ENCODE measurements around the gene PTPRJ. TPM values are rescaled to one million over a fixed set of nuclear protein-coding genes. Genes with fewer than 3 reads are reported as not detected.
"Not testable (repeated sequence)": the region's sequence is repeated elsewhere in the genome, so short reads cannot be mapped to it uniquely, and the experiment has no call there.

PTPRJ gene
- total RNA-seq, 1 donor from 2014 or later, result 22.7 TPM

DNA sequence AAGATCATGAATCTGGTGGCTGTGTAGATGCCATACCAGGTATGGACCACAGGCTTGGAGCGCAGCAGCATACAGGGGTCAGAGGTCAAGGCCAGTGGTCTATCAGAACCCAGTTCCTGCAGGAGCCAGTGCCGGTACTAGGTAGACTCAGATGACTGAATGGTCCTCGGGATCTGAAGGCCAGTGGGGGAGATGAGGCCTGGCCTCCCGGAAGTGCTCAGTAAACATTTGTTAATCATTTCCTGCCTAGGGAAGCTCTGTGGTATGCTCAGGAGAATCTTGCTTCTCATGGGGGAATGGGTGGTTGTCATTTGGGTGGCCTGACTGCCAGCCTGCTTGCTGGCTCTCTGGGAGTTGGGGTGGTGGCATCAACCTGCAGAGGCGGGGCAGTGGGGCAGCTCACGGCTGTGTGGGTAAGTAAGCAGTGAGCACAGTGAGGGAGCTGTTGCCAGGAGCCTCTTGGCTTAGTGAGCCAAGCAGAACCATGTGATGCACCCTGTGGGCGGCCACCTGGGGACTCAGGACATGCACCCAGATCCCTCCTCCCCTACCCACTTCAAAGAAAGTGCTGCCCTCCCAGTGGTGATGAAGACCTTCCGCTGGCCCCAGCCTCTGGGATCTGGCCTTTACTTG is 33.0 kb downstream of the PTPRJ start:
- peak; percentile 71 for DNase-seq (ENCODE audit: low spot score)
- peak; percentile 91 for ATAC-seq

GRCh38 chr11:48014917-48015316 is 34.6 kb downstream of the PTPRJ start:
- no peak for ATAC-seq
- DNase-seq (ENCODE audit: low spot score), result no peak

GRCh38 chr11:48017105-48017830 is 36.9 kb downstream of the PTPRJ start:
- DNase-seq (ENCODE audit: low spot score), result no peak
- ATAC-seq, result no peak

DNA sequence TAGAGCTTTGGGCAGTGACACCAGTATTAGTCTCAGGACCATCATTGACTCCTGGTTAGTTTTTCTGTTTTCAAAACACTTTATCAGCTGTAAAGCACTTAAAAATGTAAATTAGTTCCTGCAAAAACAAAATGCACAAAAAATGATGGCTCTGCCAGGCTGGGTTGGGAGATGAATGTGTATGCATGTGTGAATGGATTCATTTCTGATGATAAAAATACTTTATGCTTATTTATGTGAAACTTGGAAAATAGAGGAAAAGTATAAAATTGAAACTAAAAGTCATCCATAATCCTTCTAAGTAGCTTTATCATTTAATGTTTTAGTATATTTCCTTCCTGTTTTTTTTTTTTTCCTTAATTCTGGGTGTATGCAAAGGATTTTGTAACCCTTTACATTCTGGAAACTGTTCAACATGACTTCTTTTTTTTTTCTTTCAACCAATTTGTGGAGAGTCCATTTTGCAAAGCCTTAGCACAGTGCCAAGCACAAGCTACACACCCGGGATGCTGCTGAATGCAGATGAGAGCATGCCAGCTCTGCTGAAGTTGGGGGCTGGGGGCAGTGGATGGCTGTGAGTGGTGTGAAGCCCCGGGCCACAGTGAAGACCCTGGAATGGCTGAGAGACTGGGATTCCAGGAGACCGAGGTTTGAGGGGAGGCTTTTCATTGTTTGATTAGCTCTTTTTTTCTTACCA is 37.6 kb downstream of the PTPRJ start:
- DNase-seq (ENCODE audit: low spot score), result no peak
- ATAC-seq, result no peak

GRCh38 chr11:48018528-48019216 is 38.3 kb downstream of the PTPRJ start:
- DNase-seq (ENCODE audit: low spot score) (no peak), ATAC-seq (no peak)

DNA sequence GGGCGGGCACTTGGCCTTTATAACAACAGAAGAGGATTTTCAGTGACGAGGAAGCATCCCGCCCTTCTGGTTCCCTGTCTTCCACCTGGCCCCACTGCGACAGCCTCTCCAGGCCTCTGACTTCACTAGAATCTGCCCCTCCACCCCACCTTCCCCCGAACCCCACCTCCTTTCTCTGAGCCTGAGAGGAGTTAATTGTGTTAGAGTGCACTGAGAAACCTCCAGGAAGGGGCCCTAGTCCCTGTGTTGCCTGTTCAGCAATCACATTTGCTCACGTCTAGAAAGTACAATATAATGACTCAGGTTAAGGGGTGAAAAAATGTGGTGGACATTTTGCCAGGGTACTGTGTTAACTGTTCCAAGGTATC is 38.8 kb downstream of the PTPRJ start:
- DNase-seq (ENCODE audit: low spot score) (no peak), ATAC-seq (peak; percentile 11)

DNA sequence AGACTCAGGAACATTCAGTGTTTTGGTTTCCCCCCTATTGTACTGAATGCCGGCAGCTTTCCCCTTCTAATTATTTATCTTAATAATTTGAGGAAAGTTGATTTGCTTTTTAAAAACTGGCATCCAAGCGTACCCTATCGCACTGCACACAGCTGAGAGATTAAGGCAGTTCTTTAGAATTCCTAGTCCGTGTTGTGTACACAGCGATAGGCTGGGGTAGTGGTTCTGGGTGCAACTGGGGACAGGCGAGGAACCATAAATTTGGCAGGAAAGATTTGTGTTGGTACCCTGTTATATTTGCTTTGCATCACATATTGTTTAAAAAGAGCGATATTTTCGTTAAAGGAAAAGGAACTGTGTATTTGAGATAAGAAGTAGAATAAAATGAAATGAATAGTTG is 39.2 kb downstream of the PTPRJ start:
- DNase-seq (ENCODE audit: low spot score) (no peak), ATAC-seq (peak; percentile 68)

DNA sequence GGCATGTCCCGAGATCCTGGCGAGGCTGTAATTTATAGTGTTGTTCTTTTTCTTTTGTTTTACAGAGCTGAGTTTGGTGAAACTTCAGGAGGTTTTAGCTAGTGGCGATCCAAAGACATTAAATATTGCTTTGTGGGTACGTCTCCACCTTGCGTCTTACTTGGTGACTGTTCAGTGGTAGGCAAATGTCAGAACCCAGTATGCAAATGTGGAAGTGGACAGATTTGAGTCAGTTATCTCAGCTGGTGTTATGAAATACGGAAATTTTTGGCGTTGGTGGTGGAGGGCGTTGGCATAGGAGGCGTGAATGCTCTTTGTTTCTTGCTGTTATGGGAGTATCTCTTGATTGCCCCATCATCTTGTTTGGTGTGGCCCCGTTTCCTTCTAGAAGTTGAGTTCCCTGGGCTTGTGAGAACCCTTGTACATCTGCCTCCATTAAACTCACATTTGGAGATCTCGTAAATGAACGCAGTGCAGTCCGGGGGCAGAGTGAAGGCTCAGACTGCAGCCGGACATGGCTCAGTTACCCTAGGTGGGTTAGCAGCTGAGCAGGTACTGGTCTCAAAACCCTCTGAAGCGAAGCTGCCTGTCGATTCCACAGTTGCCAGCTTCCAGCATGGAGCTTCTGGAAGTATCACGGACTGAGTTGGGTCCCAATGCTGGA is 39.9 kb downstream of the PTPRJ start:
- peak; percentile 54 for ATAC-seq
- no peak for DNase-seq (ENCODE audit: low spot score)

GRCh38 chr11:48021201-48021820 is 41.0 kb downstream of the PTPRJ start:
- not testable (repeated sequence) for DNase-seq (ENCODE audit: low spot score); ATAC-seq

DNA sequence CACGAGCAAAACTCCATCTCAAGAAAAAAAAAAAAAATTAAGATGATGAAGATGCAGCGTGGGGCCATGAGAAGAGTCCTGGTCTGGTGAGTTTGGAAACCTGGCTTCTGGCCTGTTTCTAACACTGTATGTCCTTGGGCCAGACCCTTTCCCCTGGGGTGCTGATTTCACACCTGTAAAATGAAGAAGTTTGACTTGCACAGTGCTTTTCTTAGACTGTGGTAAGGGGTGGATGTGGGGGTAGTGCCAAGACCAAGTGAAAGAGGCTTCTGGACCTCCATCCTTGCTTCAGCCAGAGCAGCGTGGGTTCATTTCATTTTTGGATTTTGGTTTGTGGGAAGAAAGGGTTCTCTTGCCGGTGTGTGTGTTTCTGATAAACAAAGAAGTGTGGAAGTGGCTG is 42.1 kb downstream of the PTPRJ start:
- DNase-seq (ENCODE audit: low spot score) (no peak), ATAC-seq (no peak)

DNA sequence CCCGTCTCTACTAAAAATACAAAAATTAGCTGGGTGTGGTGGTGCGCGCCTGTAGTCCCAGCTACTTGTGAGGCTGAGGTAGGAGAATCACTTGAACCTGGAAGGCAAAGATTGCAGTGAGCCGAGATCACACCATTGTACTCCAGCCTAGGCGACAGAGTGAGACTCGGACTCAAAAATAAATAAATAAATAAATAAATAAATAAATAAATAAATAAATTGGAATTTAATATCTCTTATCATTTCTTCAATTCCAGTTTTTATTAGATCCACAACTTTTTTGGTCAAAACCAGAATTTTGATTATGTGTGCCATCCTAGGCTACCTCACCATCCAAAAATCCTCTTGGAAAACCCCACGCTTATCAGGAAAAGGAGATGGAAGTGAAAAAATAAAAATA is 43.2 kb downstream of the PTPRJ start:
- ATAC-seq; DNase-seq (ENCODE audit: low spot score): not testable (repeated sequence)

GRCh38 chr11:48024635-48025071 is 44.3 kb downstream of the PTPRJ start:
- DNase-seq (ENCODE audit: low spot score), result no peak

GRCh38 chr11:48025293-48025983 is 45.1 kb downstream of the PTPRJ start:
- DNase-seq (ENCODE audit: low spot score), result no peak
- no peak for ATAC-seq

More at GRCh38 chr11:48024635-48025071, 44.3 kb downstream of the PTPRJ start:
- no peak for ATAC-seq

GRCh38 chr11:48025984-48026340 is 45.6 kb downstream of the PTPRJ start:
- ATAC-seq, result peak; percentile 27
- no peak for DNase-seq (ENCODE audit: low spot score)

GRCh38 chr11:48028914-48029680 is 48.7 kb downstream of the PTPRJ start:
- DNase-seq (ENCODE audit: low spot score) (no peak), ATAC-seq (no peak)

DNA sequence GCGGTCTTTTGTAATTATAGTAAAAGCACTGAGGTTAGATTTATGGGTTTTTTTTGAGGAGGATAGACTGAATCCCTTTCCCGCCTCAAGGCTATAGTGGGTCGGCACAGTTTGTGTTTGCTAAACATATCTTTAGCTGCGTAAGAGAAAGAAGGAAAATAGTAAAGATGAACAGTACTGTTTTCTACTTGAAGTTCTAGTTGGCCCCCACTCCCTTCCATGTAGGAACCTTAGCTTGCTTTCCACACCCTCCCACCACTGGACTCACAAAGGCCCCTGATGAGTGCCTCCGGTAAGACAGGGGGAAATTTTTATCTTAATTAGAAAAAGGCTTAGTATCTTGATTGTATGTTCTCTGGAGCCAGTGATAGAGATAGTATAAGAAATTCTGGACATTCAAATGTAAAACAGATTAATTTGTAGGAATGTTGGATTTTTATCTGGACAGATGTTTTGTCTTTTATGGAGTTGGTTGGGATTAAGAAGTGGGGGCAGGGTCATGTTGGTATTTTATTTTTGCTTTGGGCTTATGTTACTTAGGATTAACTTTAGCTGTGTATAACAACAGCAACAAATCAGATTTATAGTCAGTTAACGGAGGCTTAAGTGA is 49.4 kb downstream of the PTPRJ start:
- DNase-seq (ENCODE audit: low spot score), result no peak
- no peak for ATAC-seq

DNA sequence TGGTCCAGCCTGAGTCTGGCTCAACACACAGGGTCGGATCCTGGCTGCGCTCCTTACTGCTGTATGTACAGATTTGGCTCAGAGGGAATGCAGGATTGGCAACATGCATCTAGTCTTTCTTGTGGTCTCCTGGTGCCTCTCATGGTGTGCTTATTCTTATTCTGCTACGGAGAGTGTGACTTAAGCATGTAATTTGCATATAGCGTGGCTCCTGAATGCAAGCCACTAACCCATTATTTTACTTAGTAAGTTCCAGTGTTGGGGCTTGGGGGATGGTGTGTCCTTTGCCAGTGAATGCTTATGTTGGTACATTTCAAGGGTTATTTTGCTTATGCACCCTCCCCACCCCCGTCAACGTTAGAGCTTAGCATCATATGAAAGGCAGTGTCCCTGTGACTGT is 51.2 kb downstream of the PTPRJ start:
- ATAC-seq (no peak), DNase-seq (ENCODE audit: low spot score) (no peak)

- ATAC-seq (no peak), DNase-seq (ENCODE audit: low spot score) (no peak)
These were observed 52.4 kb downstream of the PTPRJ start for GRCh38 chr11:48032721-48033120.

GRCh38 chr11:48033918-48034341 is 53.6 kb downstream of the PTPRJ start:
- peak; percentile 64 for ATAC-seq
- DNase-seq (ENCODE audit: low spot score), result no peak

All from left lobe of liver (tissue), 2 donors.